HCT116 (cell line): ENCODE results near the gene SIDT1. TPM values are rescaled to one million over a fixed set of nuclear protein-coding genes. Genes with fewer than 3 reads are reported as not detected.

Experiments used
- ATAC-seq: fragments of 200-7000 bp; cut with Tn5 transposase; 2 replicates; pipeline ENCODE4 v1.9.1; 2020; ENCODE audit warnings: mild to moderate bottlenecking, moderate library complexity
- BruUV-seq: library from RNA; stranded (reverse); fragments of 400-500 nt; replicated peaks from 2 replicates; lab custom pipeline; 2021; lab: Mats Ljungman, UMichigan
- CTCF ChIA-PET: fragments of 300-600 bp; sonication (Branson Sonifier 250); formaldehyde crosslinking; loops from one replicate; lab custom pipeline; 2021; ENCODE audit warnings: antibody characterized with exemption; lab: Charles Lee
- POLR2A ChIA-PET: fragments of 300-600, 350-600 bp; sonication (Branson Sonifier 250); formaldehyde crosslinking; loops from one replicate; lab custom pipeline; 2021; ENCODE audit warnings: antibody characterized with exemption; lab: Charles Lee
- RAD21 ChIA-PET, 2 experiments: fragments of 300-600 bp; sonication (Branson Sonifier 250); formaldehyde crosslinking; loops; one replicate each; lab custom pipeline; 2023; ENCODE audit warnings: low total read pairs in 2 of 2; ENCODE audit not compliant: uncharacterized antibody in 2 of 2, unreplicated experiment in 2 of 2, low non-redundant PET in 1 of 2; lab: Charles Lee
- DNase-seq: peaks from one replicate; pipeline ENCODE4 v3.0.0-alpha.2; 2010; ENCODE audit warnings: low read depth, low spot score
- H2AFZ ChIP-seq: fragments of 200-600 bp; shearing (Covaris generic), sonication (generic); 2 replicates; pipeline ENCODE4 v1.6.1; 2017; ENCODE audit warnings: low read depth, mixed run types, mixed read lengths, antibody characterized with exemption, low read length; ENCODE audit not compliant: poor library complexity, severe bottlenecking
- H3K27ac ChIP-seq: 2 replicates; pipeline ENCODE4 v1.5.1; 2012; ENCODE audit warnings: low read depth, low read length
- H3K27me3 ChIP-seq: fragments of 200-600 bp; sonication (generic); 2 replicates; pipeline ENCODE4 v1.6.1; 2016; ENCODE audit warnings: mixed run types, low read length, mixed read lengths; ENCODE audit not compliant: insufficient read depth
- H3K36me3 ChIP-seq, 2 experiments: fragments of 200-500 bp in 1 of 2; fragments of 200-600 bp in 1 of 2; sonication (Bioruptor generic) in 1 of 2; sonication (generic) in 1 of 2; 2 replicates each; pipeline versions ENCODE4 v1.5.1 to v1.6.1; 2014 to 2016; ENCODE audit warnings: low read length in 2 of 2, inconsistent platforms in 1 of 2, mixed read lengths in 1 of 2, mixed run types in 1 of 2; ENCODE audit not compliant: insufficient read depth in 2 of 2, control insufficient read depth in 1 of 2
- H3K4me1 ChIP-seq, 2 experiments: fragments of 200-600 bp in 1 of 2; sonication (generic) in 1 of 2; 2 replicates each; pipeline versions ENCODE4 v1.5.1 to v1.6.1; 2012 to 2017; ENCODE audit warnings: low read length in 2 of 2, inconsistent platforms in 1 of 2, mild to moderate bottlenecking in 1 of 2, mixed read lengths in 1 of 2, mixed run types in 1 of 2, moderate library complexity in 1 of 2; ENCODE audit not compliant: insufficient read depth in 2 of 2, control insufficient read depth in 1 of 2
- H3K4me2 ChIP-seq: fragments of 200-600 bp; sonication (generic); 2 replicates; pipeline ENCODE4 v1.6.1; 2017; ENCODE audit warnings: mixed run types, low read length, mixed read lengths
- H3K4me3 ChIP-seq, 2 experiments: fragments of 200-600 bp in 1 of 2; sonication (generic) in 1 of 2; replicated peaks in 1 of 2; 2 replicates each; pipeline ENCODE4 v1.5.1; 2011 to 2016; ENCODE audit warnings: low read length in 2 of 2, control low read depth in 1 of 2, low read depth in 1 of 2, mild to moderate bottlenecking in 1 of 2, mixed read lengths in 1 of 2, mixed run types in 1 of 2
- H3K79me2 ChIP-seq: fragments of 200-600 bp; sonication (generic); 2 replicates; pipeline ENCODE4 v1.6.1; 2017; ENCODE audit warnings: mild to moderate bottlenecking, mixed run types, low read length, moderate library complexity, mixed read lengths; ENCODE audit not compliant: insufficient read depth
- H3K9ac ChIP-seq: fragments of 200-600 bp; sonication (generic); 2 replicates; pipeline ENCODE4 v1.6.1; 2016; ENCODE audit warnings: low read length, mixed read lengths
- H3K9me2 ChIP-seq: fragments of 200-600 bp; sonication (generic), shearing (Covaris generic); 2 replicates; pipeline ENCODE4 v1.6.1; 2017; ENCODE audit warnings: mixed run types, mild to moderate bottlenecking, moderate library complexity; ENCODE audit not compliant: insufficient read depth
- H3K9me3 ChIP-seq, 2 experiments: fragments of 200-500 bp in 1 of 2; fragments of 200-600 bp in 1 of 2; sonication (Bioruptor generic) in 1 of 2; sonication (generic) in 1 of 2; 2 replicates each; pipeline ENCODE4 v1.6.1; 2014 to 2017; ENCODE audit warnings: low read length in 2 of 2, mixed read lengths in 2 of 2, inconsistent platforms in 1 of 2, low read depth in 1 of 2, mild to moderate bottlenecking in 1 of 2, mixed run types in 1 of 2, moderate library complexity in 1 of 2; ENCODE audit not compliant: control insufficient read depth in 1 of 2, insufficient read depth in 1 of 2
- H4K20me1 ChIP-seq: fragments of 200-600 bp; sonication (generic), shearing (Covaris generic); 2 replicates; pipeline ENCODE4 v1.6.1; 2017; ENCODE audit warnings: mixed run types, mild to moderate bottlenecking, moderate library complexity; ENCODE audit not compliant: insufficient read depth
- ATF3 ChIP-seq: IDR thresholded peaks from 2 replicates; pipeline ENCODE4 v1.6.1; 2012
- CBX3 ChIP-seq: IDR thresholded peaks from 2 replicates; pipeline ENCODE4 v1.6.1; 2012; ENCODE audit warnings: low read depth
- CEBPB ChIP-seq: IDR thresholded peaks from 2 replicates; pipeline ENCODE4 v1.6.1; 2012; ENCODE audit warnings: low read depth
- CTCF ChIP-seq, 3 experiments: fragments of 200-600 bp in 1 of 3; sonication (generic) in 1 of 3; IDR thresholded peaks in 2 of 3; conservative IDR thresholded peaks in 1 of 3; 2 replicates each; pipeline ENCODE4 v1.5.1; 2012 to 2017; ENCODE audit warnings: low read depth in 2 of 3, low read length in 2 of 3, antibody characterized with exemption in 1 of 3, borderline replicate concordance in 1 of 3, control low read depth in 1 of 3, mild to moderate bottlenecking in 1 of 3, mixed read lengths in 1 of 3, mixed run types in 1 of 3, moderate library complexity in 1 of 3; ENCODE audit not compliant: insufficient read depth in 1 of 3
- EGR1 ChIP-seq: IDR thresholded peaks from 2 replicates; pipeline ENCODE4 v1.6.1; 2012; ENCODE audit warnings: low read depth
- ELF1 ChIP-seq: IDR thresholded peaks from 2 replicates; pipeline ENCODE4 v1.6.1; 2012; ENCODE audit warnings: low read depth, borderline replicate concordance
- EZH2 ChIP-seq: fragments of 200-600 bp; sonication (generic); IDR thresholded peaks from 2 replicates; pipeline ENCODE4 v1.6.1; 2017; ENCODE audit warnings: antibody characterized with exemption, mixed run types
- FOSL1 ChIP-seq: IDR thresholded peaks from 2 replicates; pipeline ENCODE4 v1.6.1; 2012; ENCODE audit warnings: low read depth
- POLR2A ChIP-seq: IDR thresholded peaks from 2 replicates; pipeline ENCODE4 v1.7.0; 2011; ENCODE audit warnings: borderline replicate concordance; ENCODE audit not compliant: insufficient read depth, insufficient read length; ENCODE audit errors: extremely low read depth
- POLR2AphosphoS5 ChIP-seq: IDR thresholded peaks from 2 replicates; pipeline ENCODE4 v1.6.1; 2011; ENCODE audit warnings: mild to moderate bottlenecking, low read depth, low read length, moderate library complexity
- RAD21 ChIP-seq: IDR thresholded peaks from 2 replicates; pipeline ENCODE4 v1.6.1; 2012; ENCODE audit warnings: low read depth, mild to moderate bottlenecking
- SP1 ChIP-seq: IDR thresholded peaks from 2 replicates; pipeline ENCODE4 v1.6.1; 2012; ENCODE audit warnings: low read depth
- ZBTB33 ChIP-seq: IDR thresholded peaks from 2 replicates; pipeline ENCODE4 v1.6.1; 2011; ENCODE audit warnings: mild to moderate bottlenecking, low read length, moderate library complexity; ENCODE audit not compliant: insufficient replicate concordance; ENCODE audit errors: extremely low read depth
- intact Hi-C: fragments of 100-400 bp; cut with micrococcal nuclease; formaldehyde crosslinking; loops from 2 replicates; pipeline ENCODE4 v1.10.0; 2022
- total RNA-seq: library from RNA; stranded (reverse); gene quantifications from one replicate; pipeline ENCODE4 v1.2.1, GENCODE V29; 2021; ENCODE audit not compliant: unreplicated experiment
- TF ChIP-seq, protein P1 (sequence below): IDR thresholded peaks from 2 replicates; pipeline ENCODE4 v1.6.1; 2012

Gene SIDT1
- total RNA-seq, 1 experiment from 2014 or later = not detected

DNA sequence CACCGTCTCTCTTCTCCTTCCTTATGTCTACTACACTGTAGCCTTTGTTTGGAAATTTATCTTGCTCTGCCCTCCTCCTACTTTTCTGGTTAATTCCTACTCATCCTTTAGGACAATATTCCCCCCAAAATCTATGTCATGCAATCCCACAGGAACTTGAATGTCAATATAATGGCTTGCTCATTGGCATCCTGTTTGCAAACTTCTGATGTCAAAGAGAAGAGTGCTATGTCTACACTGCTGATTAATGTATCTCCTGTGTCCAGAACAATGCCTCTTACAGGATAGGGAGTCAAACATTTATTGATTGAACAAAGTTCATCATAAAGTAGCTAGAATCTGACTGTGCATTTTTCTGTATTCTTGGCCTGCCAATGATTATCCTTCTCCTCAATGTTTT, 22.8 kb downstream of the SIDT1 start:
- Histone ChIP-seq H2AFZ (no peak overlapping the region), H3K9me2 (no peaks in the 10 kb centered on the region), H3K4me3 (no peak overlapping the region), H4K20me1 (no peaks in the 10 kb centered on the region), H3K4me1 (peaks cover 0 to 11% of the 10 kb centered on the region in 2 experiments; a peak in 2 of 4 replicates), H3K9me3 (no peaks in the 10 kb centered on the region), H3K9ac (no peak overlapping the region), H3K4me2 (no peak overlapping the region), H3K36me3 (no peaks in the 10 kb centered on the region), H3K27me3 (no peaks in the 10 kb centered on the region), H3K27ac (no peak overlapping the region), H3K79me2 (no peaks in the 10 kb centered on the region)
- ChIA-PET POLR2A (no interaction called here), RAD21 (no interaction called here), CTCF (no interaction called here)
- DNase-seq = no peak
- no peak for TF ChIP-seq RAD21
- TF ChIP-seq SP1 = no peak
- TF ChIP-seq POLR2A = no peak
- TF ChIP-seq POLR2AphosphoS5 = no peak
- no peak for TF ChIP-seq ELF1
- TF ChIP-seq CTCF (IDR thresholded peaks at IDR 0.05 in 2 of 3, conservative IDR thresholded peaks at IDR 0.05 in 1 of 3; ENCODE audit: borderline replicate concordance in 1 of 3, insufficient read depth in 1 of 3, low read depth in 2 of 3, low read length in 2 of 3) = no peak
- TF ChIP-seq, protein P1, sequence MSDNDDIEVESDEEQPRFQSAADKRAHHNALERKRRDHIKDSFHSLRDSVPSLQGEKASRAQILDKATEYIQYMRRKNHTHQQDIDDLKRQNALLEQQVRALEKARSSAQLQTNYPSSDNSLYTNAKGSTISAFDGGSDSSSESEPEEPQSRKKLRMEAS = no peak
- TF ChIP-seq EZH2 = no peak
- TF ChIP-seq ZBTB33 = no peak
- TF ChIP-seq CEBPB = no peak
- no peak for TF ChIP-seq EGR1
- TF ChIP-seq FOSL1 = no peak
- no peak for TF ChIP-seq CBX3
- TF ChIP-seq ATF3 = no peak
- no TSS peak for BruUV-seq
- ATAC-seq = no peak
- intact Hi-C loops = no loop called here
